ENCODE measurements around the gene DYNLT4. TPM values are rescaled to one million over a fixed set of nuclear protein-coding genes. Genes with fewer than 3 reads are reported as not detected.
"Not testable (repeated sequence)": the region's sequence is repeated elsewhere in the genome, so short reads cannot be mapped to it uniquely, and the experiment has no call there.

The DYNLT4 gene
- total and polyA plus RNA-seq, 10 donors: 0.15 to 2.1 (median 0.82) TPM; not detected in 3

DNA sequence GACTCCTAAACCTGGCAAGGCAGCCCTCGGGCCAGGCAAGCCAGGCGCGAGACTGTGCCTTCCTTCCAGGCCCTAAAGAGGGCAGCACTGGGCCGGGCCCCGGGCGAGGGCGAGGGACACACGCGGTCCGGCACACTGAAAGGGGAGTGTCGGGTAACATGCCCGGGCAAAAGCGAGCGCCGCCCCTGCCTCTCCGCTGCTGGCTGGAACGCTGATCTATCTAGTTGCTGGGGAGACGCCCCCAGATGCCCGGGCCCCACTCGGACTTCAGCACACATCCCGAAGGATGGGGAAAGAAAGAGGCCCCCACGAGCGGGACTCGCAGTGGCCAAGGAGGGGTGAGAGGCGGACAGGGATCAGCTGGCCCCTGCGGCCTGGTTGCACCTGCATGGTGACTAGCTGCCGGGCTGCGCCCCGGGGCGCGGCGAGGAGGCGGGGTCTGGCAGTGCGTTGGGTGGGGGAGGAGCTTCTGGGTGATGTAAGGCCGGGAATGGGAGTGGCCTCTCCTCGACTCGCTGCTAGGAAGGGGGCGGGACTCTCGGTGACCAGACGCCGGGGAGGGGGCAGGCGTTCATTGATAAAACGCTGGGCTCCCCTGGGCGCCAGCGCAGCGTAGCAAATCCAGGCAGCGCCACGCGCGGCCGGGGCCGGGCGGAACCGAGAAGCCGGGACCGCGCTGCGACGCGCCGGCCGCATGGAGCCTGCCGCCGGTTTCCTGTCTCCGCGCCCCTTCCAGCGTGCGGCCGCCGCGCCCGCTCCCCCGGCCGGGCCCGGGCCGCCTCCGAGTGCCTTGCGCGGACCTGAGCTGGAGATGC is 7.2 kb downstream of the DYNLT4 start, which contains the start of gene PLK3:
PLK3 (plus strand) TSS at position 608 of the 815 bp plus-strand sequence; CDS start at position 695, 87 bp downstream.
- H3K27me3 ChIP-seq (replicated peaks in 1 of 7): no peaks in the 10 kb centered on the region
- intact Hi-C loops (cut with DNase I; ENCODE audit: low total_unique reads): no loop called here
- TF ChIP-seq, protein P1, sequence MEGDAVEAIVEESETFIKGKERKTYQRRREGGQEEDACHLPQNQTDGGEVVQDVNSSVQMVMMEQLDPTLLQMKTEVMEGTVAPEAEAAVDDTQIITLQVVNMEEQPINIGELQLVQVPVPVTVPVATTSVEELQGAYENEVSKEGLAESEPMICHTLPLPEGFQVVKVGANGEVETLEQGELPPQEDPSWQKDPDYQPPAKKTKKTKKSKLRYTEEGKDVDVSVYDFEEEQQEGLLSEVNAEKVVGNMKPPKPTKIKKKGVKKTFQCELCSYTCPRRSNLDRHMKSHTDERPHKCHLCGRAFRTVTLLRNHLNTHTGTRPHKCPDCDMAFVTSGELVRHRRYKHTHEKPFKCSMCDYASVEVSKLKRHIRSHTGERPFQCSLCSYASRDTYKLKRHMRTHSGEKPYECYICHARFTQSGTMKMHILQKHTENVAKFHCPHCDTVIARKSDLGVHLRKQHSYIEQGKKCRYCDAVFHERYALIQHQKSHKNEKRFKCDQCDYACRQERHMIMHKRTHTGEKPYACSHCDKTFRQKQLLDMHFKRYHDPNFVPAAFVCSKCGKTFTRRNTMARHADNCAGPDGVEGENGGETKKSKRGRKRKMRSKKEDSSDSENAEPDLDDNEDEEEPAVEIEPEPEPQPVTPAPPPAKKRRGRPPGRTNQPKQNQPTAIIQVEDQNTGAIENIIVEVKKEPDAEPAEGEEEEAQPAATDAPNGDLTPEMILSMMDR (IDR thresholded peaks at IDR 0.05 in 8 of 11, conservative IDR thresholded peaks at IDR 0.05 in 3 of 11): peak; percentile 85 to 97 (median 95)
- peak; percentile 47 to 82 (median 75) for TF ChIP-seq POLR2A (IDR thresholded peaks at IDR 0.05)
- TF ChIP-seq POLR2AphosphoS5 (IDR thresholded peaks at IDR 0.05): peak; percentile 95 to 98 (median 97)
- H3K36me3 ChIP-seq: peaks cover 0 to 30% (median 22%) of the 10 kb centered on the region in 6 donors
- peak within 1 kb of the TSS; percentile 68 to 87 (median 81) for H3K4me3 ChIP-seq
- no peaks in the 10 kb centered on the region for H3K9me3 ChIP-seq
- H3K27ac ChIP-seq: peak within 1 kb of the TSS; percentile 83 to 98 (median 96)
- peak; percentile 100 for DNase-seq
- H3K4me1 ChIP-seq: peaks cover 11 to 57% (median 40%) of the 10 kb centered on the region in 6 donors
- 0% methylated on average over 35 to 79 of the region's 79 CpGs for WGBS, 5 donors

DNA sequence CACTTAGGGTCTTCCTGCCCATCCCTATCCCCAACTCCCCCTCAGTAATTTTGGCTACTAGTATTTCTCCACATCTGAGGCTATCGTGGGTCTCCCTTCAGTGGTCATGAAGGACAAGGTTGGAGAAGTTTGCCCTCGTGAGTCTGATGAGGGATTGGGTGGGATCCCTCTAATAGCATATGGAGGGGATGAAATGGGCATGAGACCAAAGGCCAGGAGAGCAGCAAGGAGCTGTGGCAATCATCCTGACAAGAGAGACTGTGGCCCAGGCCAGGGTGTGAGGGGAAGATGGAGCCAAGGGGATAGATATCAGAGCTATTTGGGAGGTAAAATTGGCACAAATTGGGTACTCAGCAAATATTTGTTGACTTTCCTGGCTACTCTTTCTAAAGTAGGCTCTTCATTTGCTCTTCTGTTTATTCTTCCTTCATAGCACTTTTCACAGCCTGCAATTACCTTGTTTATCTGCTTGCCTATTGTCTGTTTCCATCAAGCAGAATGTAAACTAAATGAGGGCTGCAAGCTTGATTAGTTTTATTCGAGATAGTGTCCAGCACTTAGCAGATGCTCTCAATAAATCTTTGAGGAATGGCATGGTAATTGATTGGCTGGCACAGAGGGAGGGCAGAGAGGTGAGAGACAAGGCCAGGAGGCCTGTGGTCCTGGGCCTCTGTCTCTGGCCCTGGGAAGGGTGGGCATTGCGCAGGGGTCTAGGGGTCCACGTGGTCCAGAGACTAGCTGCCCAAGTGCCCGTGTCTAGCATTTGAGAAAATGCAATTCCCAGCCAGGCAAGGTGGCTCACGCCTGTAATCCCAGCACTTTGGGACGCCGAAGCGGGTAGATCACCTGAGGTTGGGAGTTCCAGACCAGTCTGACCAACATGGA is 8.4 kb downstream of the DYNLT4 start:
- Histone ChIP-seq H3K36me3 (peaks cover 0 to 18% (median 10%) of the 10 kb centered on the region in 6 donors), H3K4me3 (no peak overlapping the region), H3K27ac (peak overlapping the region; percentile 83 to 98 (median 96)), H3K4me1 (peaks cover 11 to 45% (median 35%) of the 10 kb centered on the region in 6 donors), H3K27me3 (replicated peaks in 1 of 7) (no peaks in the 10 kb centered on the region), H3K9me3 (no peaks in the 10 kb centered on the region)
- TF ChIP-seq POLR2AphosphoS5 (IDR thresholded peaks at IDR 0.05) (no peak), POLR2A (IDR thresholded peaks at IDR 0.05) (no peak)
- TF ChIP-seq, protein P1 (IDR thresholded peaks at IDR 0.05 in 8 of 11, conservative IDR thresholded peaks at IDR 0.05 in 3 of 11): no peak
- intact Hi-C loops (cut with DNase I; ENCODE audit: low total_unique reads): no loop called here
- DNase-seq: peak; percentile 80
- 87 to 94% (median 90%) methylated on average over 10 of the region's 10 CpGs for WGBS, 5 donors

DNA sequence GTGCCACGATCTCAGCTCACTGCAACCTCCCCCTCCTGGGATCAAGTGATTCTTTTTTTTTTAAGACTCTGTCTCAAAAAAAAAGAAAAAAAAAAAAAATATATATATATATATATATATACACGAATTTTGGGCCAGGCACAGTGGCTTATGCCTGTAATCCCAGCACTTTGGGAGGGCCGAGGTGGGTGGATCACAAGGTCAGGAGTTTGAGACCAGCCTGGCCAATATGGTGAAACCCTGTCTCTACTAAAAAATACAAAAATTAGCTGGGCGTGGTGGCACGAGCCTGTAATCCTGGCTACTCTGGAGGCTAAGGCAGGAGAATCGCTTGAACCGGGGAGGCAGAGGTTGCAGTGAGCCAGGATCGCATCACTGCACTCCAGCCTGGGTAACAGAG is 9.3 kb downstream of the DYNLT4 start:
- H3K9me3 ChIP-seq; H3K27me3 ChIP-seq (replicated peaks in 1 of 7); H3K36me3 ChIP-seq; H3K4me3 ChIP-seq; intact Hi-C loops (cut with DNase I; ENCODE audit: low total_unique reads): not testable (repeated sequence)
- WGBS, 5 donors: 85 to 96% (median 89%) methylated on average over 8 of the region's 8 CpGs
- DNase-seq: peak; percentile 53
- peak overlapping the region in 1 of 8 donors; percentile 95 for H3K27ac ChIP-seq
- H3K4me1 ChIP-seq: peaks cover 11 to 36% (median 30%) of the 10 kb centered on the region in 6 donors

DNA sequence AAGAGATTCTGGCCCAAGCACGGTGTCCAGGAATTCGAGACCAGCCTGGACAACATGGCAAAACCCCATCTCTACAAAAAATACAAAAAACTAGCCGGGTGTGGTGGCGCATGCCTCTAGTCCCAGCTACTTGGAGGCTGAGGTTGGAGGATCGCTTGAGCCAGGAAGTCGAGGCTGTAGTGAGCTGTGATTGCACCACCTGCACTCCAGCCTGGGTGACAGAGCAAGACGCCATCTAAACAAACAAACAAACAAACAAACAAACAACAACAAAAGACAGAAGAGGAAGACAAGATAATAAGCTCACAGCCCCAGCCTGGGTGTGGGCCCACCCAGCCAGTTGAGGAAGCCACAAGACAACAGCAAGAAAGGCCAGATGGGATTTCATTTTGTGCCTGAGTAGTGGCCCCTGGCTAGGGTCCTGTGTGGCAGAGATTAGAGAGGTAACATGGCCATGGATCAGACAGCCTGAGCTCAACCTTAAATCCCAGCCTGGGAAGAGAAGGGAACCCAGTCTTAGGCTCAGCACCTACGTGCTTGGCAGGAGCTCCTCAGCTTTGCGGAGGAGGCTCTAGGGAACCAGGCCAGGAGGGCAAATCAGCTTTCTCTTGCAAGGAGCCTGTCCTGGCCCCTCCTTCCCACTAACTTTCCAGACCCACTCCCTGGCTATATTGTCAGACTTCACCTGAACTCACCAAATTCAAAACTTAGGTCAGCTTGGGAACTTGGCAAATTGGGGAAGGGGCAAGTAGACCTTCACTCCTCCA is 14.2 kb downstream of the DYNLT4 start:
- Histone ChIP-seq H3K4me3 (no peak overlapping the region), H3K36me3 (no peaks in the 10 kb centered on the region), H3K4me1 (no peaks in the 10 kb centered on the region), H3K9me3 (no peaks in the 10 kb centered on the region), H3K27me3 (replicated peaks in 1 of 7) (no peaks in the 10 kb centered on the region), H3K27ac (no peak overlapping the region)
- 87 to 93% (median 90%) methylated on average over 9 of the region's 9 CpGs for WGBS, 5 donors
- peak; percentile 30 for DNase-seq
- TF ChIP-seq POLR2AphosphoS5 (IDR thresholded peaks at IDR 0.05) (no peak), POLR2A (IDR thresholded peaks at IDR 0.05) (no peak)
- intact Hi-C loops (cut with DNase I; ENCODE audit: low total_unique reads): no loop called here

Data from spleen (tissue), 11 donors.